UCSD-AML1 (cell line): ENCODE results near the gene ANXA2R.

Experiments used
- DNase-seq: peaks from one replicate; lab custom pipeline; 2025; ENCODE audit not compliant: unreplicated experiment; lab: John Stamatoyannopoulos, UW

Gene ANXA2R

DNA sequence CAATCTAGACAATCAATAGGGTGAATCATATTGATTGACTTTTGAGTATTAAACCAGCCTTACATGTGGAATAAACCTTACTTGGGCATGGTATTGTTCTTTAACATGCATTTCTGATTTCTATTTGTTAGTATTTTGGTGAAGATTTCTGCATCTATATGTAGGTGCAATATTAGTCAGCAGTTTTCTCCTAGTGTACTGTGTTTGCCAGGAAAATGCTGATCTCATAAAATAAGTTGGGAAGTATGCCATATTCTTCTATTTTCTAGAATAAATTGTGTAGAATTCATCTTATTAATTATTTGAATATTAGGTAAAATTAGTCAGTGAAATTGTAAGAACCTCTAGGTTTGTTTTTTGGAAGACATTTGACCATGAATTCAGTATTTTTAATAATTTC is 38.4 kb downstream of the ANXA2R start:
- no peak for DNase-seq

DNA sequence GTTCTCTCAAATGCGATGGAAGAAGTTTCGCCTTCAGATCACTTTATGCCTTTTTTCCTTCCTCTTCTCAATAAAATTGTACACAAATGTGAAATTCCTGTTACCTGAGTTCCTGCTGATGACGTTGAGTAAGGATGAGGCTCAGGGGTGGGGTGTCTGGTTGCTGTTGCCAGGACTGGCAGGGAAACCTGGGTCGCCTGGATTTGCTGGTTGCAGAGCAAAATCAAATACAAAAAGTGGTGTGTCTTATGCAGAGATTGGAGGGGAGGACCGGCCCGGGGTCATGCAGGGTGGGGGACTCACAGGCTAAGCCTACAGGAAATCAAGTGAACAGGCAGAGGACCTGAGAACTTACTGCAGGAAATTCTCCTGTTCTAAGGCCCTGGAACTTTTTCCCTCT is 39.2 kb downstream of the ANXA2R start:
- no peak for DNase-seq

GRCh38 chr5:43000111-43000840 is 39.8 kb downstream of the ANXA2R start:
- no peak for DNase-seq

- DNase-seq: no peak
Observed at GRCh38 chr5:42995360-42995751, 44.8 kb downstream of the ANXA2R start.

GRCh38 chr5:42994555-42995359 is 45.4 kb downstream of the ANXA2R start:
- peak; percentile 89 for DNase-seq

GRCh38 chr5:42994246-42994554 is 45.9 kb downstream of the ANXA2R start:
- no peak for DNase-seq

DNA sequence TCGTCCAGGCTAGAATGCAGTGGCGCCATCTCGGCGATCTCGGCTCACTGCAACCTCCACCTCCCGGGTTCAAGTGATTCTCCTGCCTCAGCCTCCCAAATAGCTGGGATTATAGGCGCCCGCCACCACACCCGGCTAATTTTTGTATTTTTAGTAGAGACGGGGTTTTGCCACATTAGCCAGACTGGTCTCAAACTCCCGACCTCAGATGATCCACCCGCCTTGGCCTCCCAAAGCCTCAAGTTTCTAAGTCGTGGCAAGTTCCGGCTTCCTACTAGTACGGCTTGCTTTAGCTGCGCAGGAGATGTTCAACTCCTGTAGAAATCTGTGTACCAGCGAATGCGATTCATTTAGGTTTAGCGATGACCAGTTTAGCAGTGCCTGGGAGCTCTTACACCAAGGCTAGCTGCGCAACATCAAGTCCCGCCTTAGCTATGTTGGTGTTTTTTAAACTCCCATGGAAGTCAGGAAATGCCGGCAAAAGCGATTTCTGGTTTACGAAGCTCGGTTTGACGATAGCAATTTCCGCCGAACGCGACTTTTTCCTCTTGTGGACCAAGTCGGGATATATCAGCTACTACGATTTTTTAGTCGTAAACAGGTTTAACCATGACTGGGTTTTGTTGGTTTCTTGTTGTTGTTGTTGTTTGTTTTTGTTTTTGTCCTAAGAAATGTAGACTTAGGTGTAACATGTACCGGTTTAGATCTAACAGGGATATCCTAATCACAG is 46.4 kb downstream of the ANXA2R start:
- no peak for DNase-seq

GRCh38 chr5:42992088-42992879 is 47.8 kb downstream of the ANXA2R start:
- DNase-seq: peak; percentile 91

- DNase-seq: no peak
Observed at GRCh38 chr5:42991404-42992087, 48.6 kb downstream of the ANXA2R start.

- no peak for DNase-seq
Observed at GRCh38 chr5:42990892-42991291, 49.2 kb downstream of the ANXA2R start.
